Activated CD4-positive, alpha-beta T cell treated with anti-CD3 and anti-CD28 coated beads, Interleukin-2, amount 50 U/mL, for 16 hours (primary cell): Measurements from ENCODE around the gene ATP8A2.

Experiments used
- DNase-seq: peaks from one replicate; pipeline ENCODE4 v3.0.0-alpha.2; 2020

Gene ATP8A2

DNA sequence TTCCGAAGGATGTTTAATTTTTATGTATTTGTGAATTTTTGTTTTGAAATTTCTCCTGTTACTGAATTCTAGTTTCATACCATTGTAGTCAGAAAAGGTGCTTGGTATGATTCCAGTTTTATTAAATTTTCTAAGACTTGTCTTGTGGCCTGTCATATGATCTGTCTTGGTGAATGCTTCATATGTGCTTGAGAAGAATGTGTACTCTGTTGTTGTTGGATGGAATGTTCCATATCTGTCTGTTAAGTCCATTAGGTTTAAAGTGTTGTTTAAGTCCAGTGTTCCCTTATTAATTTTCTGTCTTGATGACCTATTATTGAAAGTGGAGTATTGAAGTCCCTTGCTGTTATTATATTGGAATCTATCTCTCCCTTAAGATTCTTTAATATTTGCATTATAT is 273.9 kb downstream of the ATP8A2 start:
- no peak for DNase-seq

DNA sequence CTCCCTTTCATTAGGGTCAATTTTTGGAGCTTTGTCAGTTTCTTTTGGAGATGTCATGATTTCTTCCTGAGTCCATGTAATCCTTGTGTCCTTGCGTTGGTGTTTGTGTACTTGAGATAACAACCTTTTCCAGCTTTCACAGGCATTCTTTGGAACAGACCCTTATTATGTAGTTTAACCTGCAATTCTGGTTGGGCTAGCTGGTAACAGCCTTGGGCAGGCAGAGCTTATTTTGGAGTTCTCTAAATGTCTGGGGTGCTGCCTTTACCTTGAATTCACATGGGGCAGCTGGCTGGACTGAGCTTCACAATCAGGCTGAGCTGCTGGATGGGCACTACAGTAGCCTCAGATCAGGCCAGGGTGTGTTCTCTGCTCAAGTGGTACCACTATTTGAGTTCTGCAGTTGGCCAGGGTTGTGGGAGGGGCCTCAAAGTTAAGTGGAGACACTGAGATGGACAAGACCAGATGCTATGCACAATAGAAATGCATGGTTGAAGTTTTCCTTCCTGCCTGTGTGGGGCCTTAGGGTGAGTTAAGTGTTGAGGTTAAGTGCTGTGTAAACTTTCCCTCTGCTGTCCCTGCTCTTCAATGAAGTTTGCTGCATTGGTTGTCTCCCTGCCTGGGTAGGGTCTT is 277.3 kb downstream of the ATP8A2 start:
- DNase-seq = no peak

DNA sequence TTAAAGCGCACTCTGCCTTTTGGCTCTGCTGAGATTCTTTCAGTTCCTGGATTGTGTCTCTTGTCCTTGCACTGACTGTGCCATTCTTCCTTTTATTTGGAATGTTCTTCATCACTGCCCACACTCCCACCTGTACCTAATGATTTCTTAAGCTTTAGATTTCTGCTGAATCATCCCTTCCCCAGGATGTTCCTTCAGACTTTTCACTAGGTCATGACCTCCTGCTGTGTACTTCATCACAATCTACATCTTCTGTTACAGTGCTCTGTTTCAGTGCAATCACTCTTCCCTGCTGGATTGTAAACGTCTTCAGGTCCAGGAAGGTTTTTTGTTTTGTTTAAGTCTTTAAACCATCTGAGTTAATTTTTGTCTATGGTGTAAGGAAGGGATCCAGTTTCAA is 281.0 kb downstream of the ATP8A2 start:
- DNase-seq = no peak

DNA sequence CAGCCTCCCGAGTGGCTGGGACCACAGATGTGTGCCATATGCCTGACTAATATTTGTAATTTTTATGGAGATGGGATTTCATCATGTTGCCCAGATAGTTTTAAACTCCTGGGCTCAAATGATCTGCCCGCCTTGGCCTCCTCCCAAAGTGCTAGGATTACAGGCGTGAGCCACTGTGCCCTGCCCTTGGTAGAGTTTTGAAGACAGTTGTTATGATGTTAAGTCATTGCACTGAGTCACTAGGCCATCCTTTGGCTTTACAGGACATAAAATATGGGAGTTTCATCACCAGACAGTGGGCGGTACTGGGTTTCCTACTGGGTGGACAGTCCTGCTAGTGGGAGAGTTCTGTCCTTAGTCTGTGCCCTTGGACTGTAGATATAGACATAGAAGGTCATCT is 282.5 kb downstream of the ATP8A2 start:
- DNase-seq = no peak

GRCh38 chr13:25657157-25657556 is 285.4 kb downstream of the ATP8A2 start:
- DNase-seq = no peak

- no peak for DNase-seq
These were observed 287.5 kb downstream of the ATP8A2 start for GRCh38 chr13:25659091-25659795.

DNA sequence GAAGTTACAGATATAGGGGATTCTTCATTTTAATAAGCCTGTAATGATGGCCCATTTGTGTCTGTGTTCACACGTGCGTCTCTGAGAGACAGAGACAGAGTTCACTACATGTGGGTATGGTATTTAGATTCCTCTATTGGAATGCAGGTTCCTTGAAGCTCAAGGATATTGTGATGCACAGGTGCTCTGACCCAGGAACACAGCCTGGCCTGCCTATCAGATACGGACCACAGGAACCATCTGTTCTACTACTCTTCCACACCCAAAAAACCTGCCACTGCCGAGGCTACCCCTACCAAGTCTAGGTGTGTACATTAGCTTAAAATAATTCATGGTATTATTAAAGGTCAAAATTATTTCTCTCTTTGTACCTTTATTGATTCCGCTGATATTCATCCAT is 289.2 kb downstream of the ATP8A2 start:
- no peak for DNase-seq

DNA sequence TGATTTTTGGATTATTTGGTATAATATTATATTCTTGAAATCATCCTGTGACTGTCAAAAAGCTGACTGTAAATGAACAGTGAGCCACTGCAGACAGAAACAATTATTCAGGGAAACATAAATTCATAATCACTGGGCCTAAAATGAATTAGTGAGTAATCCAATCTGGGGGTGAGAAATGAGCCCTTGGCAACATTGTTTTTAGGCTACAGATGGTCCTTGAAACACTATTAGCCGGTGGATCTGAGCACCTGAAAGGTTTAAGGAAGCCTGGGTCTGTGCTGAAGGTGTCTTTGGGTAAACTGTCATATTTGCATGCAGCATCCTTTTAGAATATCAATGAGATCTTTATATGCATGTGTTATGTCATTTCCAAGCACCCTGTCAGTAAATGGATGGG is 290.7 kb downstream of the ATP8A2 start:
- no peak for DNase-seq

DNA sequence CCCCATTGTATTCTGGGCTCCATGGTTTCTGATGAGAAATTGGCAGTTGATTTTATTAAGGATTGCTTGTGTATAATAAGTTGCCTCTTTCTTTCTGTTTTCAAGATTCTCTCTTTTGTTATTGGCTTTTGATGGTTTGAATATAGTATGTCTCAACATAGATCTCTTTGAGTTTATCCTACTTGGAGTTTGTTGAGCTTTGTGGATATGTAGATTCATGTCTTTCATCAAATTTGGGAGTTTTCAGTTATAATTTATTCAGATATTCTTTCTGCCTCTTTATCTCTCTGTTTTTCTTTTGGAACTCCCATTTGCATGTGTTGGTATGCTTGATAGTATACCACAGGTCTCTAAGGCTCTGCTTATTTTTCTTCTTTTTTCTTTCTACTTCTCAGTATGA is 296.6 kb downstream of the ATP8A2 start:
- no peak for DNase-seq

DNA sequence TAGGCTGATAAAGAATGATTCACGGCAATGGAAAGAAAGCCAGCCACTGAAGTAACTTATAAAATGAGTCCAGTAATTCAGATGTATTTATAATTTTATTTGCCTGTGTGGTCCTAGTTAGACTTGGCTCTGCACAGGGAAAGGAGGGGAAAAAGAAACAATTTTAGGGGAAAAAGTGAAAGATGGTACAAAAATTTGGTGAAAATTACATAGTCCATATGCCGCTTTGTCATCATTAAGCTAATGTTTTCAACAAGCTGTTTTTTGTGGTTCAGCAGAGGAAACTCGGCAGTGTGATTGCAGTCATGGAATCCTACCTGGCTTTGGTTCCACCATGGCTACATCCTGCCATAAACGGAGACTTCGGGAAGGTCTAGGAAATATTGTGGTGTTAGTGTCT is 301.9 kb downstream of the ATP8A2 start:
- no peak for DNase-seq

DNA sequence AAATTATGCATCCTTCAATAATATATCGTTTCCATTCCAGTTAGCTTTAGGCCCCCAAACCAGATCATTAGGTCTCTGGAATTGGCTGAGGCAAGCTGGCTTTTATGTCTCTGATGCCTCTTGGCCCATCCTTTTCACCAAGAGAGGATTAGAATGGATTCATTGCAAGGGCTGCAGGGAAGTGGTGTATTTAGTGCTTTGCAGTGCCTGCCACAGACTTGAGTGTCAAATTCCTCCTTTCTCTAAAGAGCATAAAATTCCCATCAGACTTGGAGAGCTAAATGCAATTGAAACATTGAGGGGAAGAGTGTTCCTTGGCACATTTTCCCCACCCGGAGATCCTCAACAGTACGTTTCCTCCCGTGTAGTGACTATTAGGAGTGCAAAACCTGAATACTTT is 302.6 kb downstream of the ATP8A2 start:
- no peak for DNase-seq

DNA sequence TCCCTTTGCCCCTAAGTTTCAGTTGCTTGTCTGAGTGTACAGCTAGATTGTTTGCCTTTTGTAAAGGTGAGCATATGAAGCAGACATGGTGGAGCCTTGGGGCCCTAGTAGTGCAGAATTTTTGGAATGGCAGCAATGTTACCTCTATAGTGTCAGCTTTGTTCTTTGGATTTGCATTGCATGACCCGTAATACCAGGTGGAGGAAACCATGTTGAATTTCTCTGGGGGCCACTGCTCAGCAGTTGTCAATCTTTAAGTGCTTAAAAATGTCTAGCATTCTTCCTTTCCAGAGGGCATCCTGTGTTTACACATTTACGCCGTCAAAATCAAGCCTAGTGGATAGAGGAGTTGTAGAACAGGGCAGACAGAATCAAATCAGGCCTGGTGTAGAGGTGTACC is 303.3 kb downstream of the ATP8A2 start:
- no peak for DNase-seq

DNA sequence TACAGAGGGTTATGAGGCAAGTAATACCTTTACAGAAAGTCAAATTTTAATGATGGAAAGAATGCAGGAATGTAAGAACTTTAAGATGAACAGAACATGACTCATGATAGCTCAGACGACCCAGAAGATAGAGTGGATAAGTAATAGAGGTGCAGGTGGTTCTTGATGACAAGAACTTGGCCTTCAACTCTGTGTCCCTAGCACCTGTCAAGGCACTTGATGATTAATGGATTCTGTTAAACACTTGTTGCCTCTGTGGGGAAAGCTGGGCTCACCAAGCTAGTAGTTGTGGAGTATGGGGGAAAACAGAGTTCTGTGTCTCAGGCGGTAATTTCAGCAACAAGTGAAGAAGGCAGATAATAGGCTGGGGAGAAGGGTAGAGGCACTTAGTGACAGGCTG is 306.2 kb downstream of the ATP8A2 start:
- DNase-seq = no peak

GRCh38 chr13:25678398-25678797 is 306.6 kb downstream of the ATP8A2 start:
- no peak for DNase-seq

- no peak for DNase-seq
These were observed 307.4 kb downstream of the ATP8A2 start for GRCh38 chr13:25679159-25679558.

- no peak for DNase-seq
These were observed 308.2 kb downstream of the ATP8A2 start for GRCh38 chr13:25679936-25680335.

GRCh38 chr13:25682276-25682675 is 310.5 kb downstream of the ATP8A2 start:
- DNase-seq = no peak

DNA sequence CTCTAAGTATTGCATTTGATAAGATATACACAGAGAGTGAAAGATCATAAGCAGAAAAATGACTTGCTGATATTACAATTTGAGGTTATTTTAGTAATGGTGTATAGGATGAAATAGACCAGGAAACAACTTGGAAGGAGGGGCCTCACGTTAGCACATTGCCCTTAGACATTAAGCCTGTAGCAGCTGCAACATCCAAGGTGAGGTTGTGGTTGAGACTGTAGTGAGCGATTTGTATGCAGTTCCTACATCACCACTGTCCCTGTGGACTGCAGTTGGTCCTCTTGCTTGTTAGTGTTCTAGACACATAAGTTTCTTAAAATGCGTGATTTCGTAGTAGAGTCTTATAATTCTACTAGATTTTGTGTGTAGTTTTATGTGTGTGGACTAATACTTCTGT is 311.3 kb downstream of the ATP8A2 start:
- no peak for DNase-seq

DNA sequence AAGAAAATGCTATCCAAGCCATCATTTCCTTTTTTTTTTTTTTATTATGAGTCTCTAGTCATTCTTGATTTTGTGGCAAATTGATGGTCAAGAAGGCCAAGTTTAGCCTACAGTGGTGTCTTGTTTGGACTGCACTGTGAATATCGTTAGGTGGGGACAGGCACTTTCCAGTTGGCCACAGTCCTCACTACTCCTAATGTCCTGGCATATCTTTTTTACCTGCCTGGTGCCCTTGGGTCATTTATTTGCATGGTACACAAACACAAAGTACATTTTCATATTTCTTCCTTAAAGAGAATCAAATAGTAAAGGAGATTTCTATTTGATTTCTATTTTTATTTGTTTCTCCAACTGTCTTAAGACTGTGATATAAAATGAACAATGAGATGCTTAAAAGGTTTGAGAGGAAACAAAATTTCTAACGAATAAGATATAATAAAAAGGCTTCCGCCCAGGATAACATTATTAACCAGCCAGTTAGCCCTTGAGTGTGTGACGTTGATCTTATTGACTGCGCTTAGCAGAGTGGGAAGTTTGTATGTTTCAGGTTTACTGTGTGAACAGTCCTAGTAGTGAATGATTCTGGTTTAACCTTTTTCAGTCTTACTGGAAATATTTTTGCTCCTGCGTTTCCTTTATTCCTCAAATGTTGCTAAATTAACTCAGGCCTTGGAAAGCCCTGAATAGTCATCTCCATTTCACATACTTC is 312.0 kb downstream of the ATP8A2 start:
- DNase-seq = no peak

DNA sequence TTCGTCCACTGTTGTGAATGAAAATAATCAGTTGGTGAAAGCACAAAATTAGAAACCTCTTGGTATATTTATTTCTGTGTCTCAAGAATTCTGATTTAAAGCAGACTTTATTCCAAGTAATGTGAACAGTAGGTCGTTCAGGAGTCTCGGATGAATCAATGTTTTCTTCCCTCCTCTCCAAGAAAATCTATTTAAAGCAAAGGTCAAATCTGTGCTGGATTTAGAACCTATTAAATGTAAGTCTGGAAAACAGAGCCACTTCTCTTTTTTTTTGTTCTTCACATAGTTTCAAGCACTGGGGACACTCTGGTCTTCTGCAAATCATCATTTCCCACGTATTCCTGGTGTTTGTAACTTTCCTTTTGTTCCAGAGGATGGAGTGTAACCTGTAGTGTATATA is 312.7 kb downstream of the ATP8A2 start:
- no peak for DNase-seq

DNA sequence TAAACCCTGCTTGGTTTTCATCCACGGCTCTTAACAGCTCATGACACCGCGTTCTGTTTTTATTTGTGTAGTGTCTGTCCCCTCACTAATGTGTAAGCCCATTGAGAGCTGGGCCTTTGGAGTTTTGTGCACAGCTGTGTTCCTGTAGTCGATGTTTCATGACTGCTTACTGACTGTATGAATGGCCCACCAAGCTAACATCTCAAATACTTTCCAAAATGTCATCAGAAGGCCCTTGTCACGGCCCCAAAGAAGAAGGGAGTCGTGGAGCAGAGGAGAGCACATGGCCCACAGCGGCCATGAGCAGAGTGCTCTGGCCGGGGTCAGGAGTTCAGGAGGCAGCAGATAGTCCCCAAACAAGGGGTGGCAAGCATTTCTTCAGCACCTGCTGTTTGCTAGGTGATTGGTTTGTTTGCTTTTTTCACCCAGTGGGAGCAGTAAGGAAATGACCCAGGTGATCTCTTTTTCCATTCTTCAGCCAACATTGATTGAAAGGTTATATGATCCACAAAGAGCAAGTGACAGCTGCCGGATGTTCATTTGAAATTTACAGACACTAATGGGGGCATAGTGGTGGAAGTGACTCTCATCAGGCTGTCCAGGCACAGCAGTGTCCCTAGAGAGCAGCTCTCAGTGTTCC is 315.2 kb downstream of the ATP8A2 start:
- DNase-seq = no peak

GRCh38 chr13:25687471-25688225 is 315.9 kb downstream of the ATP8A2 start:
- no peak for DNase-seq

- DNase-seq = no peak
These were observed 316.8 kb downstream of the ATP8A2 start for GRCh38 chr13:25688536-25688935.
